Right cardiac atrium (tissue), 5 donors: ENCODE measurements around the gene RER1. TPM values are rescaled to one million over a fixed set of nuclear protein-coding genes. Genes with fewer than 3 reads are reported as not detected.

ENCODE experiments used
- ATAC-seq, 2 donors: fragments of 200-7000 bp; cut with Tn5 transposase; one replicate each; pipeline versions ENCODE4 v1.8.0 to v1.9.1; 2020; ENCODE audit warnings: moderate library complexity in 2 of 2, mild to moderate bottlenecking in 1 of 2
- DNase-seq, 3 donors: peaks; one replicate each; pipeline ENCODE4 v3.0.0-alpha.2; 2020
- H3K27ac ChIP-seq: one replicate; pipeline ENCODE4 v1.5.1; 2013; ENCODE audit warnings: mild to moderate bottlenecking, low read length, control low read depth, moderate library complexity
- H3K27me3 ChIP-seq: one replicate; pipeline ENCODE4 v1.6.1; 2013; ENCODE audit not compliant: control insufficient read depth, insufficient read depth
- H3K4me1 ChIP-seq: one replicate; pipeline ENCODE4 v1.6.1; 2013; ENCODE audit warnings: low read length; ENCODE audit not compliant: control insufficient read depth, insufficient read depth
- H3K4me3 ChIP-seq: one replicate; pipeline ENCODE4 v1.5.1; 2013; ENCODE audit warnings: low read length, control low read depth
- H3K9me3 ChIP-seq: one replicate; pipeline ENCODE4 v1.6.1; 2013; ENCODE audit warnings: low read length; ENCODE audit not compliant: control insufficient read depth
- WGBS: extraction: QIAGEN DNeasy Blood & Tissue Kit; methylation state at CpG from one replicate; pipeline ENCODE4 v1.1.7; 2013; 5-methylcytosine and 5-hydroxymethylcytosine counted together
- intact Hi-C, 4 donors: fragments of 100-400 bp; cut with DNase I; formaldehyde crosslinking; loops; one replicate each; pipeline versions ENCODE4 v1.11.0 to v1.14.0; 2022 to 2023
- polyA plus RNA-seq: library from polyadenylated mRNA; stranded (reverse); fragments of 200-250 nt; gene quantifications from one replicate; pipeline ENCODE4 v1.2.3, GENCODE V29; 2013
- total RNA-seq, 4 donors: library from RNA; stranded (reverse); fragmentation: NEBNext Ultra II Directional; extraction: Animal tissue kit (Norgen Biotek cat#: 25700); gene quantifications; one replicate each; pipeline ENCODE4 v1.2.1, GENCODE V29; 2021
- donor health status: healthy with polysubstance abuse.
- donor health status: DM: no; HTN: yes; CAD: no.
- donor health status: DM: no; HTN: no; CAD: no.
- donor health status: DM: no; HTN: yes; CAD: no; lungs with severe emphysema.
- donor health status: DM: yes; HTN: yes; CAD: no.

Gene RER1
- total and polyA plus RNA-seq, 5 donors: 50.3 to 93.9 (median 86.2) TPM

- no peak overlapping the region for H3K4me3 ChIP-seq
- H3K4me1 ChIP-seq: no peaks in the 10 kb centered on the region
- no peaks in the 10 kb centered on the region for H3K9me3 ChIP-seq
- DNase-seq (peak in 1 of 3 donors; percentile 54), ATAC-seq (no peak)
- no peak overlapping the region for H3K27ac ChIP-seq
- no peaks in the 10 kb centered on the region for H3K27me3 ChIP-seq
- WGBS: 90% methylated on average over 24 of the region's 24 CpGs
- intact Hi-C loops: no loop called here
Observed at GRCh38 chr1:2378441-2378851, 13.2 kb upstream of the RER1 start.

GRCh38 chr1:2378956-2379732, 12.5 kb upstream of the RER1 start:
- DNase-seq (peak in 1 of 3 donors; percentile 6), ATAC-seq (no peak)
- no peaks in the 10 kb centered on the region for H3K27me3 ChIP-seq
- no peaks in the 10 kb centered on the region for H3K4me1 ChIP-seq
- 81% methylated on average over 18 of the region's 18 CpGs for WGBS
- intact Hi-C loops: no loop called here
- H3K27ac ChIP-seq: no peak overlapping the region
- H3K4me3 ChIP-seq: no peak overlapping the region
- H3K9me3 ChIP-seq: no peaks in the 10 kb centered on the region

- ATAC-seq: no peak
- Histone ChIP-seq H3K4me1 (no peaks in the 10 kb centered on the region), H3K4me3 (no peak overlapping the region), H3K9me3 (no peaks in the 10 kb centered on the region), H3K27me3 (no peaks in the 10 kb centered on the region), H3K27ac (no peak overlapping the region)
- peak in 2 of 3 donors; percentile 6 to 34 for DNase-seq
- intact Hi-C loops: loop anchor here in 2 of 4 donors (2.0 kb wide), 1 partner anchor 185 kb away; the partner anchor contains the start of gene FAAP20 (in 2 of the 2)
- WGBS: 89% methylated on average over 23 of the region's 23 CpGs
Observed at GRCh38 chr1:2379733-2380404, 11.8 kb upstream of the RER1 start.

GRCh38 chr1:2380816-2381591, 10.6 kb upstream of the RER1 start:
- Histone ChIP-seq H3K4me3 (no peak overlapping the region), H3K9me3 (no peaks in the 10 kb centered on the region), H3K4me1 (no peaks in the 10 kb centered on the region), H3K27me3 (no peaks in the 10 kb centered on the region), H3K27ac (no peak overlapping the region)
- ATAC-seq: peak; percentile 11 to 14
- 66% methylated on average over 32 of the region's 32 CpGs for WGBS
- intact Hi-C loops: loop anchor here in 2 of 4 donors (2.0 kb wide), 1 partner anchor 186 kb away; the partner anchor contains the start of gene FAAP20 (in 2 of the 2)
- peak; percentile 25 to 69 (median 65) for DNase-seq

- WGBS: 47% methylated on average over 28 of the region's 28 CpGs
- Histone ChIP-seq H3K27ac (no peak overlapping the region), H3K9me3 (no peaks in the 10 kb centered on the region), H3K27me3 (no peaks in the 10 kb centered on the region), H3K4me3 (no peak overlapping the region), H3K4me1 (no peaks in the 10 kb centered on the region)
- intact Hi-C loops: loop anchor here (2.0 kb wide), 2 partner anchors 185 to 187 kb away; partner anchors contain the start of gene FAAP20 (in 3 of the 4)
- peak; percentile 89 to 95 (median 94) for DNase-seq
- ATAC-seq: peak; percentile 94 to 95
Observed at GRCh38 chr1:2381741-2382620, 9.7 kb upstream of the RER1 start.

- Histone ChIP-seq H3K4me3 (no peak overlapping the region), H3K9me3 (no peaks in the 10 kb centered on the region), H3K27ac (no peak overlapping the region), H3K27me3 (no peaks in the 10 kb centered on the region), H3K4me1 (no peaks in the 10 kb centered on the region)
- intact Hi-C loops: loop anchor here in 2 of 4 donors (2.0 kb wide), 2 partner anchors 186 to 188 kb away; partner anchors contain the start of gene FAAP20 (in 1 of the 2)
- ATAC-seq: peak; percentile 7 to 22
- WGBS: 56% methylated on average over 13 of the region's 13 CpGs
- peak; percentile 36 to 74 (median 66) for DNase-seq
Observed at GRCh38 chr1:2382621-2383361, 8.8 kb upstream of the RER1 start.

GRCh38 chr1:2383576-2383975, 8.1 kb upstream of the RER1 start:
- Histone ChIP-seq H3K27ac (no peak overlapping the region), H3K9me3 (no peaks in the 10 kb centered on the region), H3K4me3 (no peak overlapping the region), H3K27me3 (no peaks in the 10 kb centered on the region), H3K4me1 (no peaks in the 10 kb centered on the region)
- 81% methylated on average over 14 of the region's 14 CpGs for WGBS
- intact Hi-C loops: loop anchor here in 2 of 4 donors (2.0 kb wide), 2 partner anchors 187 to 189 kb away; partner anchors contain the start of gene FAAP20 (in 1 of the 2)
- no peak for ATAC-seq
- DNase-seq: peak in 2 of 3 donors; percentile 7 to 40

- peak in 1 of 3 donors; percentile 46 for DNase-seq
- ATAC-seq: no peak
- intact Hi-C loops: no loop called here
- 92% methylated on average over 21 of the region's 21 CpGs for WGBS
- no peaks in the 10 kb centered on the region for H3K4me1 ChIP-seq
- H3K9me3 ChIP-seq: no peaks in the 10 kb centered on the region
- H3K27me3 ChIP-seq: no peaks in the 10 kb centered on the region
- H3K27ac ChIP-seq: no peak overlapping the region
- H3K4me3 ChIP-seq: no peak overlapping the region
Observed at GRCh38 chr1:2384130-2384860, 7.3 kb upstream of the RER1 start.

GRCh38 chr1:2384941-2385481, 6.6 kb upstream of the RER1 start:
- Histone ChIP-seq H3K27ac (no peak overlapping the region), H3K9me3 (no peaks in the 10 kb centered on the region), H3K4me3 (no peak overlapping the region), H3K27me3 (no peaks in the 10 kb centered on the region), H3K4me1 (no peaks in the 10 kb centered on the region)
- WGBS: 77% methylated on average over 41 of the region's 41 CpGs
- DNase-seq (peak; percentile 12 to 62 (median 45)), ATAC-seq (no peak)
- intact Hi-C loops: no loop called here
